Coronary artery (tissue), 2 donors: ENCODE measurements around the gene SMAP1.

Source experiments
- DNase-seq: peaks from one replicate; pipeline ENCODE4 v3.0.0-alpha.2; 2017; ENCODE audit warnings: low spot score
- H3K27ac ChIP-seq, 2 donors: fragments of 200-600 bp; sonication (generic); one replicate each; pipeline ENCODE4 v1.5.1; 2016 to 2019
- H3K4me3 ChIP-seq: fragments of 200-600 bp; sonication (generic); 2 replicates; pipeline ENCODE4 v1.5.1; 2016; ENCODE audit warnings: mild to moderate bottlenecking, moderate library complexity
- CTCF ChIP-seq: fragments of 200-600 bp; sonication (generic); IDR thresholded peaks from one replicate; pipeline ENCODE4 v1.5.1; 2019; ENCODE audit warnings: antibody characterized with exemption

The SMAP1 gene

GRCh38 chr6:70884074-70884983, 216.6 kb downstream of the SMAP1 start:
- no peak for DNase-seq
- Histone ChIP-seq H3K4me3 (no peak overlapping the region), H3K27ac (no peak overlapping the region)
- peak; percentile 91 for TF ChIP-seq CTCF

GRCh38 chr6:70886071-70886470, 218.4 kb downstream of the SMAP1 start:
- DNase-seq, result no peak
- H3K27ac ChIP-seq, result no peak overlapping the region
- no peak overlapping the region for H3K4me3 ChIP-seq
- TF ChIP-seq CTCF, result no peak

- no peak for TF ChIP-seq CTCF
- DNase-seq, result no peak
- Histone ChIP-seq H3K4me3 (no peak overlapping the region), H3K27ac (no peak overlapping the region)
Measured at GRCh38 chr6:70886661-70887060, 219.0 kb downstream of the SMAP1 start.

- DNase-seq, result no peak
- Histone ChIP-seq H3K4me3 (no peak overlapping the region), H3K27ac (no peak overlapping the region)
- TF ChIP-seq CTCF, result no peak
Measured at GRCh38 chr6:70889270-70889669, 221.6 kb downstream of the SMAP1 start.

- TF ChIP-seq CTCF, result no peak
- H3K27ac ChIP-seq, result no peak overlapping the region
- H3K4me3 ChIP-seq, result no peak overlapping the region
- no peak for DNase-seq
Measured at GRCh38 chr6:70894001-70894400, 226.3 kb downstream of the SMAP1 start.

GRCh38 chr6:70900047-70900446, 232.4 kb downstream of the SMAP1 start:
- no peak for DNase-seq
- no peak for TF ChIP-seq CTCF
- Histone ChIP-seq H3K4me3 (no peak overlapping the region), H3K27ac (no peak overlapping the region)

- H3K27ac ChIP-seq, result no peak overlapping the region
- TF ChIP-seq CTCF, result no peak
- DNase-seq, result no peak
Measured at GRCh38 chr6:70901324-70901723, 233.6 kb downstream of the SMAP1 start.

More at GRCh38 chr6:70901324-70901723, 233.6 kb downstream of the SMAP1 start:
- H3K4me3 ChIP-seq, result no peak overlapping the region
